Loucy (cell line): ENCODE data around the gene PIPOX.

Experiments used
- CTCF ChIP-seq: fragments of 200-600 bp; sonication (generic); conservative IDR thresholded peaks from 2 replicates; pipeline ENCODE4 v1.5.1; 2014; ENCODE audit warnings: mild to moderate bottlenecking, antibody characterized with exemption, low read length
- EZH2phosphoT487 ChIP-seq: fragments of 200-600 bp; IDR thresholded peaks from 2 replicates; pipeline ENCODE4 v1.6.1; 2018; ENCODE audit warnings: antibody characterized with exemption, mild to moderate bottlenecking, moderate library complexity, borderline replicate concordance

GRCh38 chr17:29060475-29060874 lies 17.5 kb downstream of the PIPOX start:
- no peak for TF ChIP-seq CTCF
- no peak for TF ChIP-seq EZH2phosphoT487
